Left forelimb (tissue), 1 donor: ENCODE data around the gene RAB7B.

ENCODE experiments used
- DNase-seq: peaks from one replicate; pipeline ENCODE4 v3.0.0-alpha.2; 2018; ENCODE audit warnings: low spot score

Gene RAB7B

DNA sequence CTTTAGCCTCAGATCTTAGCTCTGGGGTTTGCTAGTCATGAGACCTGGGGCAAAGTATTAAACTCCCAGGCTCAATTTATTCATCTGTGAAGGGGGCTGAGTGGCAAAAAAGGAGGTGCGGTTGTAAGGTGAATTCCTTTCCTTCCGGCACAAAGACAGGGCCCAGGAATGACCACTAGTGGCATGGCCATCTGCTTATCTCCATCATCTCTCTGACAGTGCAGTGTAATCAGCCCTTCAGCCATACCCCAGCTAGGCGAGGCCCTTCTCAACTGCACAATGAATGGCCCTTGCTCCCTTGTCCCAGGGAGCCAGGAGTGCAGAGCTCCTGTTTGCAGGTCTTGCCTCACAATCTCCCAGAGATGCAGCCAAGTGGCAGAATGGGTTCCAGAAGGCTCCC lies 54.3 kb downstream of the RAB7B start:
- no peak for DNase-seq

DNA sequence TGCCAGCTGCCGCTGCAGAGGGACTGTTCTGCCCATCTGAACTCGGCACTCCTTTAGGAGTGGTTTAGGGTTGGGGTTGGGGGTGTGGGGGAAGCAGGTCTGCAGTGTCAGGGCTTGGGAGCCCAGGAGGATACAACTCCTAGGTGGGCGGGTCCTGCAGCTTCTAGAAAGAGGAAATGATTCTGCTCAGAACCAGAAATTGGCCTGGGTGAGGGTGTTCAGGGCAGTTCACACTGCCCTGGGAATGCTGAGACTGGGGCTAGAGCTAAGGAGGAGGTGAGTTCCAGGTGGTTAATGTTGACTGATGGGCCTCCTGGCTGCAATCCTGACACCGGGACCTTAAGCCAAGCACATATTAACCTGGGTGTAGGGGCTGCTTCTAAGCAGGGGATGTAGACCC lies 55.2 kb downstream of the RAB7B start:
- no peak for DNase-seq

DNA sequence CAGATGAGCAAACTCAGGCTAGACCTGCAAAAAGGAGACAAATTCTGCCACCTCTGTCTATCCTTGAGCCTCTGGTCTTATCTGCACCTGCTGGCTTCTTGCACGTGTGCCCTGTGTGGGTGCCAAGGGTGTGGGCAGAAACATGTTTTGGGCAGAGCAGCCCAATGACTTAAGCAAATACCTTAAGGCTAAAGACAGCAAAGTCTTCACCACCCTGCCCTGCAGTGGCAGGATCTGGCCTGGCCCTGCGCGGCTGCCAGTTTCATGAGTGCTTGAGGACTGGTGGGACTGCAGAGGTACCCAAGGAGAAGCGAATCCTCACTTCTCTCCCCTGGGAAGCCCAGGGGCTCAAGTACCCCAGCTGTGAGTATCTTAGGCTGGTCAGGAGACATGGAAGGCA lies 56.2 kb downstream of the RAB7B start:
- no peak for DNase-seq

DNA sequence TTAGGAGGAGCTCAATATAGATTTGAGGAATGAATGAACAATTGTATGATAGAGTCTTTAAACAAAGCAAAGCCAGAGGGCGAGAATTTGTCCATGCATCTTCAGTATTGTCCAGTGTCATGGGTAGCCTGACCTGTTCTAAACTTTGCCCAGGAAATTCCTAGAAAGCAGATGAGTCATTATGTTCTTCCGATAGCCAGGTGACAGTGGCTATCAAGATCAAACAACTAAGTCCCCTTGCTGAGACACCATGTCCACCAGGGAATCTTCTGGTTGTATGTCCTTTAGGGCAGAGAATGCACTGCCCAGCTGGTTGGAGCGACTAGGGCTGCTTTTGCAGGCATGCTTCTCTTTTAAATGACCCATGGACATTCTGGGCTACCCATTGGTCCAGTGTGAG lies 58.1 kb downstream of the RAB7B start:
- no peak for DNase-seq

DNA sequence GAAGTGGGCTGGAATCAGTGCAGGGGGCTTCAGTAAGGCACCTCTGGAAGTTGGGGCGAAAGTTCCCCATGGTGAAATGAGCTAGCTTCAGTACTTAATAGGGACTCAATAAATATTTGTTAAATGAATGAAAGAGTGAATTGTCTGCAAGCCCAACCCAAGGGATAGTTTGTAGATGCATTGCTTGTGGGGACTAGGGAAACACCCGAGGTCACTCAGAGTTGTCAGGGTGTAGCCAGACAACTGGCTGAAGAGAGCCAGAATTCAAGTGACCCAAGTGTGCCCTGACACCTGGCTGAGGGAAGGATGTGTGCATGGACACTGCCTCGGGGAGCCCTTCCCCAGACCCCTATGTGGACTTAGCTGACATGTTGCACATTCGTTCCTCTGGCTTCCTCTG lies 58.7 kb downstream of the RAB7B start:
- DNase-seq = no peak

DNA sequence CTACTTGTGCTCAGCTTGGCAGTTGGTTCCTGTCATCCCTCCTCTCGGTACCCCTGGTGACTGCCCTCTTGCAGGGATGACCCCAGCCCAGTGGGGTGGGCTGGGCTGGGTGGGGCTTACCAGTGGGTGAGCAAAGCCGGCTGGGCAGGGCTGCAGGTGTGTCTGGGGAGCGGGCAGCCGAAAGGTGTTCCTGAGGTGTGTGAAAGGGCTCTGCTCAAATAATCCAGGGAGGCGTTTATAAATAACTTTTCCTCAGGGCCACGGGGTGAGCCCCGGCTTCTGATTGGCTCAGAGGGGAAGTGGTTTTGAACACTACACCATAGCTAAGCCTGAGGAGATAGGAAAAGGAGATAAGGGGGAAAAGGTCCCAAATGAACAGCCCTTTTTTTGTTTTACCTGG lies 60.0 kb downstream of the RAB7B start, which contains the start of gene SLC26A9:
TSS of gene SLC26A9 (minus strand) at position 212 of the 400 bp plus-strand sequence. CDS start 7,636 bp downstream, outside the sequence.
- no peak for DNase-seq

DNA sequence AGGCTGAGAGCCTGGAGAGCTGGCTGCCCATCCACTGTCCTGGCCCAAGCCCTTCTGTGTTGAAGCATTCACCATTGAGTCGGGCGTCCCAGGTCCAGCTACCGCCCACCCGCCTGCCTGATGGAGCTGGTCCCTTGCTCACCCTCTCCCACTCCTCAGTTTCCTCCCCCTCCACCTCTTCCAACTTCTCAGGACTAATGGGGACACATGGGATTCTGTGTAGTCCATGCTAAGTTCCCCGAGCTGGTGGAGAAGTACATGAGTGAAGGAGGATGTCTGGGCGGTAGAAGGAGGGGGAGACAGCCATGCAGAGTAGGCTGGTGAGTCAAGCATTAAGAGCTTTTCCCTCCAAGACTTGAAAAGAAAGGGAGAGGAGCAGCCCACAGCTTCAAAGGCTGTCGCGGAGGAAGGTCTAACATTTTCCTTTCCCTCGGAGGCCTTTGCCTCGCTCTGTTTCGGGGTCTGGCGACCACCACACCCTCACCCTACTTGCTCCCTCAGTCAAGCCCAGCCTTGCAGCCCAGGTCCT lies 60.5 kb downstream of the RAB7B start:
- no peak for DNase-seq

DNA sequence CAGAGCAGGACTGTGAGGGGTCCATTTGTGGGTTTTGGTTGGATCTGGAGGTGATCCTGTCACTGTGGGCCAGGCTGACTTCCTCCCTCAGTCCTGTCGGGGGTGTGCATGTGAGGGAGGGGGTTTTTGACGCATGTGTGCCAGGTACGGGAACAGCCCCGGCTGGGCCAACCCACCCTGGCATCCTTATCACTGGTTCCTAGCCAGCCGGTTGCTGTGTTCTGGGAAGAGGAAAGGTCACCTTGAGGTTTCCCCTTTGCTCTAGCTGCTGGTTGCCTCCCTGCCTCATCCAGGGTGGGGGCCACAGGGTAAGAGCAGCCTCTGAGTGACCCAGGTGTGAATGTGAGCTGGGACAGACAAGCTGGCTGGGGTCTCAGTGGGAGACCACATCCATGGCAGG lies 62.5 kb downstream of the RAB7B start:
- DNase-seq = no peak

DNA sequence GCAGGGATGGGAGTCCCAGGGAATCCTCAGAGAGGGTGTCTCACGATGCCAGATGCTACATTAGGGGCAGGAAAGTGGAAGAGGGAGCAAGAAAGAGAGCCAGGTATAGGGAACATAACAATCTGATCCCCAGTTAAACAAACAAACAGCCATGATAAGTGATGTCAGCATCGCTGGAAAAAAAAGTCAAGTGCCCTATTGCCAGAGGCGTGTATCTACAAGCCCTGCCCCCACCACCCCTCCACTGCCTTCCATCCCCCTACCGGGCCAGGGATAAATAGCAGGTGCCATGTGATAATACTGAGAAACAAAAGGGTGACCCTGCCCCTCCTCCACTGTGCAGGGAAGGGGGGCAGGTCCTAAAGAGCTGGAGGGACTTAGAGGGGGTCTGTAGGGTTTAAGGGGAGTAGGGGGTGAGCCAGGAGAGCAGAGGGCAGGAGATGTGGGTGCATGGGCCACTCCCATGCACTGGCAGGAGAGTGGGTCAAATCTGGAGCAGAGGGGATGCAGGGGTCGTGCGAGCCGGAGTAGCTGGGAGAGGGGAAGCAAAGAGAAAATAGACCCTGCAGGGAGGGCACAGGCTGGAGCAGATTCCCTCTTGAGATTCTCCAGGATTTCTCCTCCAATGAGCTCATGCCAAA lies 63.4 kb downstream of the RAB7B start:
- DNase-seq = no peak

DNA sequence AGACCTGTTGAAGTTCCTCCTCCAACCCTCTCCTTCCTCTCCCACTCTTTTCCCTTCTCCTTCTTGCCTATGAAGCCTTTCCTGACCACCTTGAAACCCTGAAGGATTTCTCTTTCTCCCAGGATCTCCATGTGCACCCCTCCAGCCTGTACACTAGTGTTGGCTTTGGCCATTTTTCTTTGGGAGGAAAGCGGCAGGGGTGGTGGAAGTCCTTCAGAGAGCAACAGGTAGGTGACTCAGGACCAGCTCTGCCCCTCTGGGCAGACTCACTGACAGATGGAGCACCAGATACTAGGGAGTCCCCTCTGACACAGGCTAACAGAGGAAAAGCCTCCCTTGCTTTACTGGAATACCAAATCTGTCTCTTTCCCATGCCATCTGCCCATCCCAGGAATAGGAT lies 64.5 kb downstream of the RAB7B start:
- no peak for DNase-seq

DNA sequence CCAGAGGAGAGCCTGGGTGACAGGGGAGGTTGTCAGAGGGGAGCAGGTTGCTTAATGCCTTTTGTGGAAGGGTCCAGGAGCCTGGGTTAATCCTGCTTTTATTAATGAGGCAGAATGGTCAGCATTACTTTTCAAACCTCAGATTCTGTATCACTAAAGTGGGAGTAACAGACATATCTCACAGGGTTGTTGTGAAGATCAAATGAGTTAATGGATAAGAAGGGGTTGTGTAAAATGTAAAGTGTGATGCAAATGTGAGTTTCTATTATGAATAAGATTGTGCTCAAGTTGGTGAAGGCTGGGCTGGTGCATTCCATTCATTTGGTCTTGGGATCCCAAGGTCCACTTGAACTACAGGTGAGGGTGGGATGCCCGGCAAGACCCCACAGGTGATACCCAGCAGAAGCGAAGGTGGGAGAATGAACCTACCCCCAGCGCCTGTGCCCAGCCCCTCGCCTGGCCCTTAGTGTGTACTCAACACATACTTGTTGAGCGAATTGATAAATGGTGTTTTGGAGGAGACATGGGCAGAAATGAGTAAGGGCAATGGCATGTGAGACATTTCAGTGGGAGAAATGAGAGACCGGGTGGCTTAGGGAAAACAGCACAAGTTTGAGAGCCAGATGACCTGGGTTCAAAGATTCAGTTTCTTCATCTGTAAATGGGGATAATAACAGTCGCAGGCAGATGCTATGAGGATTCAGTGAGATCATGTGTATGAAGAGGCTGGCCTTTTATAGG lies 66.2 kb downstream of the RAB7B start:
- no peak for DNase-seq

DNA sequence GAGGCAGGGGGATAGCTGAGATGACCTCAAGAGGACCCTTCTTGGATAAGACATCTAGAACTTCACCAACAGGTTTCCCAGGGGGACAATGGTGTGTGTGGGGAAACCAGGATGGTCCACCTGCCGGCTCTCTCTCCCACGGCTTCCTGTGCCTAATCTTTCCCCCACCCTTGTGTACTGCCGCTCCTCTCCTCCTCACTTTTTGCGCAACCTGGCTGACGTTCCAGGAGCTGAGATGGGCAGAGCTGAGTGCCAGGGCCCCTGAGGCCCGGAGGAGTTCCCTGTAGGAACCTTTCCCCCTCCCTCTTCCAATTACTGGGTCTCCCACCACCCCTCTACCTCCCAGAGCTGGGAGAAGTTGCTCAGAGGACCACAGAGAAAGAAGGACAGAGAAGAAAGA lies 66.9 kb downstream of the RAB7B start:
- DNase-seq = no peak

DNA sequence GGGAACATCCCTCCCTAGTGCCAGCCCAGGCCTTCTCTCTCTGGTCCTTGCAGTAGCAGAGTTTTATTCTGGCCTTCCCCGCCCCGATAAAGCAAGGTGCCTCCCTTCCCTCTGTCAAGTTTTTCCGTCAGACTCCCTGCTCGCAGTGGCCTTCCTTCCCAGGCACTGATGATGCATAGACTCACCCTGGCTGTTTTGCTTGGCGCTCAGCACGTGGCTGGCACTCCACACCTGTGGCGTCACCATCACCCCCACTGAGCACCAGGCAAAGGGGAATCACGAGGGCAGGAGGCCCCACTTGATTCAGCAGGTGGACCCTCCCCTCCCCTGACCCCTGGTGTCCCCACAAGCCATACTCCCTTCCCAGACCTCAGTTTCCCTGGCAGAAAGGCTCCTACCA lies 67.3 kb downstream of the RAB7B start:
- no peak for DNase-seq

DNA sequence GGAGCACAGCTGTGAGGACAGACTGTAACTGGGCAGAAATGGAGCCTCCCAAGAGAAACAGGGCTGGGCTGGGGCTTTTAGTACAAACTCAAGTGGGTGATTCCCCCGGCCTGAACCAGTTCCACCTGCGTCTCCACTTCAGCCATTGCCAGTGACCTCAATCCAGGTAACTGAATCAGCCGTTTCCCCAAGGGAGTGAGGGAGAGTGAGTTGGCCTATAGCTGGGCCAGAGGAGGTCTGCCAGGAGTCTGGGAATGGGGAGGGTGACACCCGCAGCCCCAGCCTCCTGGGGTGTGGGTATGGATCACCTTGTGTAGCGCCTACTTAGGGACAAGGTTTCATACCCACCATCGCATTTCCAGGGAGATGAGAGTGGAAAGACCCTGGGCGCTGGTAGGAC lies 68.4 kb downstream of the RAB7B start:
- no peak for DNase-seq

DNA sequence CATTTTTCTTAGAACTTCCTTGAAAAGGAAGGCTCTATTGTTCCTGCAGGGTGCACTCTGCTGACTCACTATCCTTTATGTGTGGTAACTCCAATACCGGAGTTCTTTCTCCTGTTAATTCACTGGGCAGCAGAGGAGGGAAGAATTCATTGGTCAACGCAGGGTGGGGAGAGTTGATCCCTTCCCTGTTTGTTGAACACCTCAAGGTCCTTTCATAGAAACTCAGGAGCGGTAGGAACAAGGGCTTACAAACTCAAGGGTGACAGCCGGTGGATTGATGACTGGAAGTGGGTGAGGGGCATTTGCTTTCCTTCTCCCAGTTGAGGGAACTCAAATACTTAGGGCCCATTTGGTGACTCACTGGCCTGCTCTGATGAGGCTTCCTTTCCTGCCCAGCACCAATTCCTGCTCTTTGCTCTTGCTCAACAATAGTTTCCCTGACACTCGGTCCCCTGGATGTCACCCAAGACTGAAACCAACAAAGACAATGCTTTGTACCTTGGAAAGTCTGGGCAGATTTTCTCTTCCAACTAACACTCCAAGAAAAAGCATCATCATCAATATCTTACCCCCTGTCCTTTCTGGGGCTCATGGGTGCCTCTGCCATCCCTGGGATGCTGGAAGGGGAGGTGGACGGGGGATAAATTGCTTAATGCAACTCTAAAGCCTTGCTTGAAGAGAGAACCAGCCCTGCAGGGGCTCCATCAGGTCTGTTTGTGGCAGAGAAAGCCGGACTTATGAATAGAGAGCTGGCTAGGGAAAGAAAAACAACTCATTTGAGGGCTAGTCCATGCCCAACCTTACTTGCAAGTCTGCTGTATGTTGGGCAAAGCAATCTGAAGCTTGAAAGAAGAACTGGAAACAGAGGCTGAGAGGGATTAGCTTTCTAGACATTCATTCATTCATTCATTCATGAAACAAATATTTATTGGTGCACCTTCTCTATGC lies 69.2 kb downstream of the RAB7B start:
- no peak for DNase-seq

DNA sequence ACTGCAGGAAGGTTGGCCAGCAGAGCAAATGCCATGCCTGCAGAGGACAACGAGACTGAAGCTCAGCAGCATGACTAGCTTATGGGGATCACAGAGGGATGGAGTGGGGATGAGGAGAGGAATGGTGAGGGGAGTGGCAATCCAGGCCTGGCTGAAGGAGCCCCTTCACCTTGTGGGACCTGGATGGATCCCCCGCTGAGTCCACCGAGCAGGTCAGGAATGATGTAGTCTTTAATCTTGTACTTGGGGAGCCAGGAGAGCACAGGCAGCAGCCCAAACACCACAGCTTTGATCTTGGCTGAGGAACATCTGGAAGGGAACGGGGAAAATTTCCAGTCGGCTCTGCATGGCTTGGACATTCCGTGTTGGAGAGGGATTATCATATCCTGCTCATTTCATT lies 70.4 kb downstream of the RAB7B start:
- no peak for DNase-seq

DNA sequence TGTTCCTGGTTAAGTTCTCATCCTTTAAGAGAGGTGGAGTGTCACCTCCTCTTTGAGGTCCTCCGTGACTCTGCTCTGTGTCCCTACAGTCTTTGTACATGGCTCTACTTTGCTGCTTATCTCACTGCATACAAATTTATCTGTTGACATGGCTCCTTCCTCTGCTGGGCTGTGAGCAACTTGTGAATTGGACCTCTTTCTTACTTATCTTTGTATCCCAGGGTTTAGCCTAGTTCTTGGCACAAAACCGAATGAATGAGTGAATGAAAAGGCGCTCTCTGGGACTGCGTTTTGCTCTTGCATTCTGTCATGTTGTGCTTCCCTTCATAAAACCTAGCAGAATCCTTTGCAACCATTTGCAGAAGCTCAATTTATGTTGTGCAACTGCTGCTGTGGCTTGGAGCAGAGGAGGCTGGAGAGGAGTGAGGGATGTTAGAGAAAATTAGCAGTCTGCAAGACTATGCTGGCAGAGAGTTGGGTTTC lies 72.4 kb downstream of the RAB7B start:
- DNase-seq = no peak

DNA sequence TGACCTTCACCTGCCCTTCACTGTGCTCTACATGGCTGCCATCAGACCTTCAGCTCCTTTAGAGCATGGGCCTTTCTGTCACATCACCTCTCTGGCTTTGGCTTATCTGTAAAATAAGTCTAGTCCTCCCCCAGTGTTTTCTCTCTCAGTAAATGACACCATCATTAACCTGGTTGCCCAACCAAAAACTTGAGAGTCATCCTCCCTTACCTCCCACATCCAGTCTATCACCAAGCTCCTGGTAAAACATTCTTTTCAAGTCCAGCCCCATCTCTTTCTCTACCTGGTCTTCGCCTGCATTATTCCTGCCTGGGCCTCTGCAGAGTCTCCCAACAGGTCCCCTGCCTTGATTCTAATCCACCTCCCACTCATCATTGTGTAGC lies 73.0 kb downstream of the RAB7B start:
- DNase-seq = no peak

DNA sequence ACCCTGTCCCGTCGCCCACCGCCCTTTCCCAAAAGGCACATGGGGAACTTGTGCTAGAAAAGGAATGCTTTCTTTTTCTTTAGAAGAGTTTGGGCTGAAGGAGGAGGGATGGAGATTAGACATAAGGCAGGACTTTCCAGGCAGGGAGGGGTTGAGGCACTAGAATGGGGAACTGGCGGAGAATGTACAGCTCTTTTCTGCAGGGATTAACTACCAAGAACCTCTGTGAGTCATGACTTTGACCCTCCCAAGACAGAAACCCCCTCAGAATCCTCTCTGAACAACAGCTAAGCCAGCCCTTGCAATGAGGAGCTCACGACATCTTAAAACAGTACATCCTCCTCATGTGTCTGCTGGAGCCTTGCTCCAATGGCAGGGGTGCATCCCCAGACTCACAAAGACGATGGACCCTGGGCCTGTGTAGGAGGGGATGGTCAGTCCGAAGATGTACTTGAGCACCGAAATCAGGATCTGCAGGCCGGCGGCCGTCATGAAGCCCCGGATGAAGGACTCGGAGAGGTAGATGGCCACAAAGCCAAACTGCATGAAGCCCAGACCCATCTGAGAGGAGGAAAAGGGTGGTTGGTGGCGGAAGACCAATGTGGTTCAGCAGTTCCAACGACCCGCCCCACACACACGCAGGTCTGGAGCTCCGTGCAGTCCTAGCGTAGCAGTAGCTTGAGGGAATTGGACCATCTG lies 73.5 kb downstream of the RAB7B start:
- no peak for DNase-seq

DNA sequence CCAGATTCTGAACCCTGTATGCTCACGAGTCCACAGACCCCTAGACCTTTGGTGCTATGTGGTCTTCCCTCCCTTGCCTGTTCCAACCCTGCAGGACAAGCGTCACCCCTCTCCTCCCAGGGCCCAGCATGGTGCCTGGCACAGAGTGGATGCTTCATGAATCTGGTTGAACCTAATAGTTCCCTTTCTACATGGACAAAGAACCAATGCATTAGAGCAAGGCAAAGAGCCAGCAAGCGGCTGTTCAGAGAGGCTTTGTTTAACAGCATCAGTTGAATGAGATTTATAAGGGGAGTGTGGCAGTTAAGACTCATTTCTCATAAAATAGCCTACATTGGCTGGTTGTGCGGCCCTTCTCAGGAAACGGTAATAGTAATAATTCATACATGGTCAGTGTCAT lies 74.9 kb downstream of the RAB7B start:
- DNase-seq = no peak

DNA sequence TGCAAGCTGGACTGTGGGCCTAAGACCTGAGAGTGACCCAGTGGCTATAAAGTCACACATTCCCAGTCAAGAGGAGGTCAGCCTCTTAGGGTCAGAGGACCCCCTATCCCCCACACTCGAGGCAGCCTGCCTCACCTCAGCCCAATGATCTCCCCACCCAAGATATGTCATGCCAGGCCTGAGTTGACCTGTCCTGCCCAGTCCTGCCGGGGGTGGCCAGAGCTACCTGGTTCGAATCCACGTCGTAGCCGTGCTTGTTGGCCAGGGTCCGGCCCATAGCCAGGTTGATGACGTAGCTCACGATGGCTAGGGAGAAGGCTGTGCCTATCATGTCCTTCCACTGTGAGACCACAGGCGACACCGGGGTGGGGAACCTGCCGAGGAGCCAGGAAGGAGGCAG lies 75.5 kb downstream of the RAB7B start:
- DNase-seq = no peak

DNA sequence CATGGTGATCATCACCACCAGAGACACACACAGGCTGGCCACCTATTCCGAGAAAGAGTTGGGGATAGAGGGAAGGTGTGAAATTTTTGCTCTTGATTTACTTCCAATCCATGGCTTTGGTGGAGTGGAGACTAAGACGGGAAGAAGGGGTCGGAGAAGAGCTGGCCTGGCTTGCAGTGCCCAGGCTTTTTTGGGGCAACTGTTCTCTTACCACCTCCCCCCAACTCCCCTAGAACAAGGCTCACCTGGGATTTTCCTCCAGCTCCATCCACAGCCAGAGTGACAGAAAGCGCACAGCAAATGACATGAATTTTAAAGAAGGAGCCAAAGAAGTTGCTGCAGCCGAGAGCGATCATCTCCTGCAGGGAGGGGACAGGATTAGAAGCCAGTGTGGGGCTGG lies 75.9 kb downstream of the RAB7B start:
- no peak for DNase-seq
